GM12878 (cell line): Measurements from ENCODE around the gene OPRM1. TPM values are rescaled to one million over a fixed set of nuclear protein-coding genes. Genes with fewer than 3 reads are reported as not detected.
A peak's percentile ranks its signal among the peaks of the same experiment; 100 is the strongest.

Experiments used
- ATAC-seq: fragments of 200-7000 bp; cut with Tn5 transposase; 3 replicates; pipeline ENCODE4 v1.9.1; 2020; ENCODE audit warnings: mild to moderate bottlenecking, moderate library complexity
- BruUV-seq: library from RNA; stranded (reverse); fragments of 400-500 nt; replicated peaks from 2 replicates; lab custom pipeline; 2021; lab: Mats Ljungman, UMichigan
- CTCF ChIA-PET: fragments of 300-600 bp; sonication (Branson Sonifier 250); formaldehyde crosslinking; extraction: SDS; loops from one replicate; lab custom pipeline; 2021; ENCODE audit warnings: inconsistent platforms; lab: Yijun Ruan, JAX
- POLR2A ChIA-PET: fragments of 350-600 bp; formaldehyde crosslinking; extraction: SDS; loops from one replicate; lab custom pipeline; 2021; ENCODE audit warnings: inconsistent platforms; lab: Charles Lee
- RAD21 ChIA-PET: fragments of 300-600 bp; sonication (Branson Sonifier 250); formaldehyde crosslinking; loops from one replicate; lab custom pipeline; 2023; ENCODE audit warnings: antibody characterized with exemption; ENCODE audit not compliant: unreplicated experiment; lab: Charles Lee
- SMC1A ChIA-PET: fragments of 300-600 bp; sonication (Branson Sonifier 250); formaldehyde crosslinking; loops from one replicate; lab custom pipeline; 2023; ENCODE audit not compliant: unreplicated experiment, uncharacterized antibody; lab: Charles Lee
- DNase-seq: peaks from one replicate; pipeline ENCODE4 v3.0.0-alpha.2; 2011; ENCODE audit warnings: low read depth, low spot score
- FAIRE-seq: peaks from 3 replicates; lab custom pipeline; 2011; peaks lifted over from hg19 to GRCh38; lab: Jason Lieb, UNC
- H2AFZ ChIP-seq: 2 replicates; pipeline ENCODE4 v1.6.0; 2011; ENCODE audit warnings: low read depth, low read length, control low read depth; ENCODE audit not compliant: control insufficient read depth
- H3K27ac ChIP-seq: 2 replicates; pipeline ENCODE4 v1.5.1; 2011; ENCODE audit warnings: control low read depth; ENCODE audit not compliant: control insufficient read depth, insufficient read depth
- H3K27me3 ChIP-seq, 2 experiments: replicated peaks in 1 of 2; 2 replicates each; pipeline versions ENCODE4 v1.6.0 to v1.6.1; 2011; ENCODE audit warnings: low read length in 1 of 2; ENCODE audit not compliant: control insufficient read depth in 2 of 2, insufficient read depth in 2 of 2
- H3K36me3 ChIP-seq, 2 experiments: 2 replicates each; pipeline ENCODE4 v1.5.1; 2011; ENCODE audit warnings: low read length in 1 of 2; ENCODE audit not compliant: control insufficient read depth in 2 of 2, insufficient read depth in 2 of 2
- H3K4me1 ChIP-seq: 2 replicates; pipeline ENCODE4 v1.6.1; 2011; ENCODE audit warnings: mild to moderate bottlenecking, low read length, moderate library complexity, mixed read lengths; ENCODE audit not compliant: control insufficient read depth, insufficient read depth
- H3K4me2 ChIP-seq: 2 replicates; pipeline ENCODE4 v1.6.0; 2011; ENCODE audit warnings: control low read depth; ENCODE audit not compliant: control insufficient read depth, insufficient read depth
- H3K4me3 ChIP-seq: fragments of 200-600 bp; sonication (generic); 2 replicates; pipeline ENCODE4 v1.5.1; 2016
- H3K79me2 ChIP-seq: 2 replicates; pipeline ENCODE4 v1.6.0; 2011; ENCODE audit warnings: low read length; ENCODE audit not compliant: control insufficient read depth, insufficient read depth
- H3K9ac ChIP-seq: 2 replicates; pipeline ENCODE4 v1.8.0; 2011; ENCODE audit warnings: low read length, control low read depth, mixed read lengths; ENCODE audit not compliant: control insufficient read depth, insufficient read depth
- H3K9me3 ChIP-seq: replicated peaks from 3 replicates; pipeline ENCODE4 v1.5.1; 2011; ENCODE audit warnings: mild to moderate bottlenecking, low read length; ENCODE audit not compliant: control insufficient read depth, insufficient read depth
- H4K20me1 ChIP-seq: 2 replicates; pipeline ENCODE4 v1.6.0; 2011; ENCODE audit not compliant: control insufficient read depth, insufficient read depth
- ATF7 ChIP-seq: fragments of 450-650 bp; IDR thresholded peaks from 2 replicates; pipeline ENCODE4 v1.6.1; 2016; ENCODE audit warnings: low read depth, mild to moderate bottlenecking
- BCL3 ChIP-seq: IDR thresholded peaks from 2 replicates; pipeline ENCODE4 v1.6.1; 2011; ENCODE audit warnings: borderline replicate concordance, low read depth, mild to moderate bottlenecking, moderate library complexity, low read length; ENCODE audit not compliant: insufficient read depth, poor library complexity, severe bottlenecking
- CREM ChIP-seq: IDR thresholded peaks from 2 replicates; pipeline ENCODE4 v1.6.1; 2014; ENCODE audit warnings: antibody characterized with exemption, low read depth
- E2F8 ChIP-seq: fragments of 450-650 bp; IDR thresholded peaks from 2 replicates; pipeline ENCODE4 v1.6.1; 2018; ENCODE audit warnings: mild to moderate bottlenecking, low read depth, moderate library complexity; ENCODE audit not compliant: partially characterized antibody
- IKZF1 ChIP-seq: fragments of 450-650 bp; conservative IDR thresholded peaks from 2 replicates; pipeline ENCODE4 v1.6.1; 2017; ENCODE audit warnings: antibody characterized with exemption, mild to moderate bottlenecking
- IKZF2 ChIP-seq, 2 experiments: fragments of 450-650 bp; IDR thresholded peaks; 2 replicates each; pipeline ENCODE4 v1.6.1; 2017; ENCODE audit warnings: mild to moderate bottlenecking in 2 of 2, moderate library complexity in 2 of 2
- KDM1A ChIP-seq: fragments of 200-600 bp; sonication (generic); IDR thresholded peaks from 2 replicates; pipeline ENCODE4 v1.6.1; 2016; ENCODE audit warnings: borderline replicate concordance
- MTA2 ChIP-seq: fragments of 450-650 bp; IDR thresholded peaks from 2 replicates; pipeline ENCODE4 v1.6.1; 2016; ENCODE audit warnings: low read depth, mild to moderate bottlenecking, moderate library complexity
- NBN ChIP-seq: fragments of 450-650 bp; IDR thresholded peaks from 2 replicates; pipeline ENCODE4 v1.6.1; 2016
- ZNF592 ChIP-seq: fragments of 450-650 bp; IDR thresholded peaks from 2 replicates; pipeline ENCODE4 v1.6.1; 2017; ENCODE audit warnings: mild to moderate bottlenecking, moderate library complexity
- WGBS: methylation state at CpG from one replicate; pipeline ENCODE4 v1.1.6; 2016; ENCODE audit warnings: low lambda C conversion rate; ENCODE audit not compliant: insufficient replicate concordance, insufficient coverage; ENCODE audit errors: missing lambda C conversion rate; 5-methylcytosine and 5-hydroxymethylcytosine counted together
- in situ Hi-C: fragments of 300-500 bp; cut with MboI; formaldehyde crosslinking; loops from 9 replicates; pipeline ENCODE4 v1.14.3; 2018; ENCODE audit warnings: mixed read lengths
- intact Hi-C: fragments of 100-400 bp; cut with micrococcal nuclease; formaldehyde crosslinking; loops from one replicate; pipeline ENCODE4 v1.14.2; 2022; ENCODE audit not compliant: unreplicated experiment
- polyA plus RNA-seq, 11 experiments: library from polyadenylated mRNA; depleted of rRNA in 4 of 11; unstranded in 6 of 11; stranded (reverse) in 5 of 11; fragments of >200 nt; fragmentation: Nextera tagmentation in 4 of 11; fragmentation: Illumina TruSeq in 1 of 11; extraction: Ambion mirVana in 4 of 11; extraction: Trizol in 1 of 11; gene quantifications; 1 replicate in 1 of 11; 2 replicates in 10 of 11; pipeline versions ENCODE4 v1.2.1 to v1.2.3, GENCODE V29; 2011 to 2016; ENCODE audit warnings: inconsistent platforms in 2 of 11, missing spikeins in 2 of 11, low read depth in 1 of 11
- total RNA-seq, 4 experiments: library from RNA; depleted of rRNA in 3 of 4; stranded (reverse); fragments of >200 nt in 3 of 4; fragmentation: Illumina TruSeq in 1 of 4; extraction: Trizol in 1 of 4; gene quantifications; 2 replicates each; pipeline versions ENCODE4 v1.2.1 to v1.2.3, GENCODE V29; 2013 to 2021

The OPRM1 gene
- total and polyA plus RNA-seq, 10 of the 15 experiments (the other 5 are each of a cell fraction or from before 2014, with no cell fraction given) = not detected

GRCh38 chr6:154243793-154244750 lies 205.0 kb downstream of the OPRM1 start:
- ChIA-PET POLR2A (interaction anchor here (0.7 to 3.0 kb wide), 5 partner anchors 10 to 83 kb away, joined by 3 to 17 read pairs (median 3); no protein-coding TSS in a partner anchor), CTCF (interaction anchor here (1.1 to 8.2 kb wide), 7 partner anchors 11 to 87 kb away, joined by 3 to 90 read pairs (median 5); no protein-coding TSS in a partner anchor), RAD21 (interaction anchor here (1.0 to 6.6 kb wide), 7 partner anchors 9 to 87 kb away, joined by 3 to 70 read pairs (median 7); no protein-coding TSS in a partner anchor), SMC1A (interaction anchor here (0.6 to 10.6 kb wide), 11 partner anchors 10 to 112 kb away, joined by 3 to 152 read pairs (median 5); partner anchors contain the start of gene IPCEF1)
- DNase-seq = no peak
- Histone ChIP-seq H4K20me1 (no peaks in the 10 kb centered on the region), H3K79me2 (peaks cover 78% of the 10 kb centered on the region), H3K4me1 (peaks cover 11% of the 10 kb centered on the region), H3K9ac (peak overlapping the region; percentile 77), H3K36me3 (peaks cover 0 to 4% of the 10 kb centered on the region in 2 experiments; a peak in 1 of 4 replicates), H3K4me3 (peak overlapping the region; percentile 76), H3K27ac (peak overlapping the region; percentile 78), H3K27me3 (no peaks in the 10 kb centered on the region), H3K9me3 (no peaks in the 10 kb centered on the region; the same call in 2 of the 3 replicates), H3K4me2 (peak overlapping the region; percentile 74), H2AFZ (no peak overlapping the region)
- no TSS peak for BruUV-seq
- WGBS = 59% methylated on average over 6 of the region's 6 CpGs
- peak; percentile 7 for FAIRE-seq
- intact Hi-C loops = no loop called here
- peak; percentile 5 for ATAC-seq
- in situ Hi-C loops = loop anchor here (25.0 kb wide), 1 partner anchor 1257 kb away; the partner anchor contains the start of gene FBXO5
- no peak for TF ChIP-seq ZNF592
- peak; percentile 80 for TF ChIP-seq MTA2
- 0 out of 2 replicates have a peak, but pooled peaks have one; percentile 49 for TF ChIP-seq NBN
- no peak for TF ChIP-seq BCL3
- TF ChIP-seq IKZF1 = peak; percentile 58
- TF ChIP-seq IKZF2 (IDR thresholded peaks at IDR 0.05) = peak; percentile 28 to 71; a peak in 3 of 4 replicates
- no peak for TF ChIP-seq E2F8
- no peak for TF ChIP-seq CREM
- TF ChIP-seq ATF7 = peak; percentile 42; the same call in 1 of the 2 replicates
- TF ChIP-seq KDM1A = no peak
